ENCODE measurements around the gene MAGOHB.
"Not testable (repeated sequence)": the region's sequence is repeated elsewhere in the genome, so short reads cannot be mapped to it uniquely, and the experiment has no call there.

MAGOHB gene

DNA sequence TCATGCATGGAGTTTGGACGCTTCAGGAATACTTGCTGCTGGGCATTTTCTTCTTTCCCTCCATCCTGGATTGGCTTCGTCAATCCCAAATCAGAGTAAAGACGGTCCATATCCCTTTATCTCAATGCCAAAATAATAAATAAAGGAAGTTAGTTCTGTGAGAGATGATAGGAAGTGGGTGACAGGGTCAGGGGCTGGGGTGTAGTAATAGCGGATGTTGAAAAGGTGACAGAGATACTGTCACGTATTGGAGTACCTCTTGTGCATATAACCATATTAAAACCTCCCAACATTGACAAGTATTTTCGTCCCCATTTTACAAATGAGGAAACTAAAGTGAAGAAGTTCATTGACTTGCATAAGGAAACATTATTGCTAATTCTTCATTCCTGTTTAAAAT, 12.4 kb downstream of the MAGOHB start:
- Mint-ChIP-seq H3K27ac (no peak overlapping the region), H3K4me3 (no peak overlapping the region), H3K27me3 (ENCODE audit: low read depth) (no peaks in the 10 kb centered on the region), H3K9me3 (no peaks in the 10 kb centered on the region), H3K4me1 (ENCODE audit: low read depth) (peaks cover 1% of the 10 kb centered on the region), H3K36me3 (ENCODE audit: low read depth) (peaks cover 21% of the 10 kb centered on the region)
- no peak for DNase-seq (ENCODE audit: low spot score)

DNA sequence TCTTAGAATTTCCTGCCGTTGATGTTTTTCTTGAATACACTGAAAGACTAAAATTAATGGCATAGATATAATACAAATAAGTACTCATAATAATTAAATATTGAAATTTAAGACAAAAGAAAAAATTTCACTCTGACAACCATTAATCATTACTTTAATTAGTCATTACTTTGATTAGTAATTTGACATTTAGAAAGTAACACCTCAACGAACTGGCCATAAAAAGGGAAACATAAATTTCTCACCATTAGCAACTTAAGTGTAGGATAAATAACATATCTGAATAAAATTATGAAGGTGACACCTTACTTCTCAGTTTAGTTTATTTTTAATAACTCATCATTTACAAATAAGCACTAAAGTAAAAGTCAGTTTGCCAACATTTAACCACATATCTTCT, 17.5 kb downstream of the MAGOHB start:
- Mint-ChIP-seq H3K36me3 (ENCODE audit: low read depth) (peaks cover 5% of the 10 kb centered on the region), H3K9me3 (no peaks in the 10 kb centered on the region), H3K4me3 (no peak overlapping the region), H3K27me3 (ENCODE audit: low read depth) (no peaks in the 10 kb centered on the region), H3K4me1 (ENCODE audit: low read depth) (no peaks in the 10 kb centered on the region), H3K27ac (no peak overlapping the region)
- no peak for DNase-seq (ENCODE audit: low spot score)

DNA sequence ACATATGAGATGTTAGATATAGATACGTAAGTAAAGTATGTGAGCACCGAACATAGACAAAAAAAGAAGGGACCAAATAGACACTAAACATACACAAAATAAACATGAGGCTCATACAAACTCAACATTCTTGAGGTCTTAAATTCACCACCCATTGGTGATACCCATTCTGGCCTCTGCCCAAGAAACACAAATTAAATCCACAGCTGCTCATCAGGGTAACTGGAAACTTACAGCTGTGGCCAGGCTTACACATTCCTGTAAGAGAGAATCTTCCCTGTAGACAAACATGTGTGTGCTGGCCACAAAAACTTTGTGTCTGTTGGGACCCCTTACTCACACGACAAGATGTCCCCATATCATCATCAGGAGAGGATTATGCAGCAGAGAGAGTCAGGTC, 22.4 kb downstream of the MAGOHB start:
- H3K9me3 Mint-ChIP-seq = no peaks in the 10 kb centered on the region
- H3K4me3 Mint-ChIP-seq = no peak overlapping the region
- no peak for DNase-seq (ENCODE audit: low spot score)
- H3K27me3 Mint-ChIP-seq (ENCODE audit: low read depth) = no peaks in the 10 kb centered on the region
- peaks cover 12% of the 10 kb centered on the region for H3K36me3 Mint-ChIP-seq (ENCODE audit: low read depth)
- no peaks in the 10 kb centered on the region for H3K4me1 Mint-ChIP-seq (ENCODE audit: low read depth)
- H3K27ac Mint-ChIP-seq = no peak overlapping the region

DNA sequence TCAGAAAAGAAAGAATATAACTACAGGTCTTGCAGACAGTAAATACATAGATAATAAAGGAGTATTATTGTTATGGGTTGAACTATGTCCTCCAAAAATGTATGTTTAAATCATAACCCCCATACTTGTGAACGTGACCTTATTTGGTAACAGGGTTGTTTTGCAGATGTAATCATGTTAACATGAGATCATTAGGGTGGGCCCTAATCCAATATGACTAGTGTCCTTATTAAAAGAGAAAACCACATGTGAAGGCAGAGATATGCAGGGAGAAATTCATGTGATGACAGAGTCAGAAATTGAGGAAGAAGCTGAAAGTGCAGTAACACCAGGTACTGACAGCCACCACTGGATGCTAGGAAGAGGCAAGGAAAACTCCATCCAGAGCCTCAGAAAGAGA, 29.0 kb downstream of the MAGOHB start:
- H3K27ac Mint-ChIP-seq = no peak overlapping the region

DNA sequence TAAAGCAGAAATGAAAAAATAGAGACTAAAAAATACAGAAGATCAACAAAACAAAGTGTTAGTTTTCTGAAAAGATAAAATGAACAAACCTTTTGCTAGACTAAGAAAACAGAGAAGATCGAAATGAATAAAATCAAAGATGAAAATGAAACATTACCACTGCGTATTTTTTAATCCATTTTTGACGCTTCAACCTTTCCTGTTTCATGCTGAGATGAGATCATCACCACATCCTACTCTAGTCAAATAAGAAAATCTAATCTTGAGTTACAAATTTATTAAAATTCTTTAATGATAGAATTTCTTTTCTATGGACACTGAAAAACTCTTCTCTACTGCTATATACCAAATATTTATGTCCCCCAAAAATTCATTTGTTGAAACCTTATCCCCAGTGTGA, 30.7 kb downstream of the MAGOHB start:
- no peak for DNase-seq (ENCODE audit: low spot score)
- Mint-ChIP-seq H3K4me3 (no peak overlapping the region), H3K27me3 (ENCODE audit: low read depth) (no peaks in the 10 kb centered on the region), H3K4me1 (ENCODE audit: low read depth) (no peaks in the 10 kb centered on the region), H3K36me3 (ENCODE audit: low read depth) (peaks cover 31% of the 10 kb centered on the region), H3K9me3 (peaks cover 21% of the 10 kb centered on the region), H3K27ac (no peak overlapping the region)

More for the DNA sequence above, 29.0 kb downstream of the MAGOHB start:
- Mint-ChIP-seq H3K4me1 (ENCODE audit: low read depth) (no peaks in the 10 kb centered on the region), H3K36me3 (ENCODE audit: low read depth) (peaks cover 34% of the 10 kb centered on the region), H3K27me3 (ENCODE audit: low read depth) (no peaks in the 10 kb centered on the region), H3K9me3 (peaks cover 21% of the 10 kb centered on the region), H3K4me3 (no peak overlapping the region)
- no peak for DNase-seq (ENCODE audit: low spot score)

DNA sequence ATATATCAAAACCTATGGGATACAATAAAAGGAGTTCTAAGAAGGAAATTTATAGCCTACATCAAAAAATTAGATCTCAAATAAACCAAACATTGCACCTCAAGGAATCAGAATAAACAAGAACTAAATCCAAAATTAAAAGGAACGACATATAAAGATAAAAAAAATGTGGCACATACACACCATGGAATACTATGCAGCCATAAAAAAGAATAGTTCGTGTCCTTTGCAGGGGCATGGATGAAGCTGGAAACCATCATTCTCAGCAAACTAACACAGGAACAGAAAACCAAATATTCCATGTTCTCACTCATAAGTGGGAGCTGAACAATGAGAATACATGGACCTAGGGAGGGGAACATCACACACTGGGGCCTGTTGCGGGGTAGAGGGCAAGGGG, 31.3 kb downstream of the MAGOHB start:
- not testable (repeated sequence) for DNase-seq (ENCODE audit: low spot score); H3K4me1 Mint-ChIP-seq (ENCODE audit: low read depth); H3K27me3 Mint-ChIP-seq (ENCODE audit: low read depth); H3K4me3 Mint-ChIP-seq; H3K27ac Mint-ChIP-seq
- peaks cover 21% of the 10 kb centered on the region for H3K9me3 Mint-ChIP-seq
- peaks cover 27% of the 10 kb centered on the region for H3K36me3 Mint-ChIP-seq (ENCODE audit: low read depth)

DNA sequence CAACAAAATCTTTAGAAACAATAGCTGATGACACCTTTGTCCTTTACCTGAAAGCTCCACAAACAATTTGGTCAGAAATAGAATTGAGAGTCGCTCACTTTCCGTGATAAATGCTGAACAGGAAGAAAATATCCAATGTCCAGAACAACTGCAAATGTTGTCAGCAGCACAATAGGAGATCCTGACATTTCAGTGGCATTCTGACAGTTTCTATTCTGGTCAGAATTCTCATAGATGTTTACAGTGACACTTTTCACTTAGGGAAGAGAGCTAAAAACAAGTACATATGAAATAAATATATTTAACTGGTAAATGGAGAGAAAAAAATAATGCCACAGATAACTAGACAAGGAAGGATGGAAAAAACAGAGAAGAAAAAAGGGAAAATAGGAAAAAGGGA, 39.1 kb downstream of the MAGOHB start:
- DNase-seq (ENCODE audit: low spot score) = no peak
- Mint-ChIP-seq H3K27ac (no peak overlapping the region), H3K9me3 (no peaks in the 10 kb centered on the region), H3K4me3 (no peak overlapping the region), H3K36me3 (ENCODE audit: low read depth) (no peaks in the 10 kb centered on the region), H3K27me3 (ENCODE audit: low read depth) (no peaks in the 10 kb centered on the region), H3K4me1 (ENCODE audit: low read depth) (no peaks in the 10 kb centered on the region)

DNA sequence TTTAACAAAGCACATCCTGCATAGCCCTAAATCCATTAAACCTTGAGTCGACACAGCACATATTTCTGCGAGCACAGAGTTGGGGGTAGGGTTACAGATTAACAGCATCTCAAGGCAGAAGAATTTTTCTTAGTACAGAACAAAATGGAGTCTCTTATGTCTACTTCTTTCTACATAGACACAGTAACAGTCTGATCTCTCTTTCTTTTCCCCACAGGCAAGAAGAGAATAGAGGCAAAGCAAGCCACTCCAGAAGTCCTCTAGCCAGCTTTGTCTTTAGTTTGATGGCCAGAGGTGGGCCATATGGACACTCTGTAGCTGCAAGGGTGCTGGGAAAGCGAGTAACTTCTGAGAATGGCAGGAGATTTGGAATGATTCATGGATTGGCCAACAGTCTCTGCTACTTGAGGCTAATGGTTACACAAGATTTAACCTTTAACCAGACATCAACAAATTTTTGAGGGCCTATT, 41.4 kb downstream of the MAGOHB start:
- H3K36me3 Mint-ChIP-seq (ENCODE audit: low read depth) = not testable (repeated sequence)

DNA sequence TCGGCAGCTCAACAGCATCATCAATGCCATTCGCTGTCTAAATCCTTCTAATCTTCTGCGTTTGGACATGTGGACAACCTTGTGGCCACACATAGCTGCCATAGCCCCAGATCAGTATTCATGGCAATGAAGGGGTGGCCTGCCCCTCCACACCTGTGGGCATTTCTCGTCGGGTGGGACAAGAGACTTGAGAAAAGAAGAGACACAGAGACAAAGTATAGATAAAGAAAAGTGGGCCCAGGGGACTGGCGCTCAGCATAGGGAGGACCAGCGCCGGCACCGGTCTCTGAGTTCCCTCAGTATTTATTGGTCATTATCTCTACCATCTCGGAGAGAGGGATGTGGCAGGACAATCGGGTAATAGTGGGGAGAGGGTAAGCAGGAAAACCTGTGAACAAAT, 42.3 kb downstream of the MAGOHB start:
- no peak overlapping the region for H3K27ac Mint-ChIP-seq
- no peaks in the 10 kb centered on the region for H3K36me3 Mint-ChIP-seq (ENCODE audit: low read depth)
- no peaks in the 10 kb centered on the region for H3K4me1 Mint-ChIP-seq (ENCODE audit: low read depth)
- DNase-seq (ENCODE audit: low spot score) = no peak
- peaks cover 11% of the 10 kb centered on the region for H3K27me3 Mint-ChIP-seq (ENCODE audit: low read depth)
- H3K9me3 Mint-ChIP-seq = no peaks in the 10 kb centered on the region
- H3K4me3 Mint-ChIP-seq = no peak overlapping the region

More for the DNA sequence above, 41.4 kb downstream of the MAGOHB start:
- not testable (repeated sequence) for H3K27ac Mint-ChIP-seq; H3K4me3 Mint-ChIP-seq; H3K27me3 Mint-ChIP-seq (ENCODE audit: low read depth); H3K4me1 Mint-ChIP-seq (ENCODE audit: low read depth); H3K9me3 Mint-ChIP-seq; DNase-seq (ENCODE audit: low spot score)

DNA sequence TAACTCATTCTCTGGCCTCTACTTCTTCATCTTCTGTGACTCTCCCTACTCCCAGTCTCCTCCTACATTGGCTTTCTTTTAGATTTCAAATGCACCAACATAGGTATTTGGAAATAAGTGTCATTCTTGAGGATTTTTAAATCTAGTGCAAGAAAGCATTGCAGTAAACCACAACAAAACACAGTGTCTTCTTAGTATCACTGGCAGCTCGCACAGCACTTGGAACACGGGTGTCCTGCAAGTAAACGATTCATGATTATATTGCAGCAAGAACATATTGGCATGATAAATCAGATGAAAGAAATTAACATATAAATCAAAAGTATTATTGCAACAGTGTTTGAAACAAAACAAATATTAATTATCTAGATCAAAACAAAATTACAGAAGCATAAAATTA, 45.6 kb downstream of the MAGOHB start:
- no peaks in the 10 kb centered on the region for H3K36me3 Mint-ChIP-seq (ENCODE audit: low read depth)
- no peaks in the 10 kb centered on the region for H3K9me3 Mint-ChIP-seq
- no peak overlapping the region for H3K4me3 Mint-ChIP-seq
- DNase-seq (ENCODE audit: low spot score) = no peak
- H3K27me3 Mint-ChIP-seq (ENCODE audit: low read depth) = peaks cover 25% of the 10 kb centered on the region
- H3K4me1 Mint-ChIP-seq (ENCODE audit: low read depth) = no peaks in the 10 kb centered on the region
- no peak overlapping the region for H3K27ac Mint-ChIP-seq

DNA sequence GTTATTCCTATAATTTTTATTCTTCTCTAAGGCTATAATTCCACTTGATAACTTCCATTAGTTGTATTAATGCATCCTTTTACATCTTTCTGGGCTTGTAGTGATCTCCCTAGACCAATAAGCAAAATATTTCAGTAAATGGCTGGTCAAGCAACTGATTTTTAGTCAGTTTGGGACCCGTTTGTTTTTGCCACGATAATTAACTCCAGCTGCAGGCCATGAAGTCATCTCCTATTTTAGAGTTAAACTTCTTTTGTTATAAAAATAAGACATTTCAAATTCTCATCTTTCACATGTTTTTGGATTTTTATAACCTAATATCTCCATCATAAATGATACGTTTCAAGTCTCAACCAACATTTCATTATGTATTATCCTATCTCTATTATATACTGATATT, 49.4 kb downstream of the MAGOHB start:
- no peak overlapping the region for H3K4me3 Mint-ChIP-seq
- H3K4me1 Mint-ChIP-seq (ENCODE audit: low read depth) = no peaks in the 10 kb centered on the region
- DNase-seq (ENCODE audit: low spot score) = no peak
- H3K9me3 Mint-ChIP-seq = no peaks in the 10 kb centered on the region
- no peak overlapping the region for H3K27ac Mint-ChIP-seq
- no peaks in the 10 kb centered on the region for H3K36me3 Mint-ChIP-seq (ENCODE audit: low read depth)
- peaks cover 25% of the 10 kb centered on the region for H3K27me3 Mint-ChIP-seq (ENCODE audit: low read depth)

DNA sequence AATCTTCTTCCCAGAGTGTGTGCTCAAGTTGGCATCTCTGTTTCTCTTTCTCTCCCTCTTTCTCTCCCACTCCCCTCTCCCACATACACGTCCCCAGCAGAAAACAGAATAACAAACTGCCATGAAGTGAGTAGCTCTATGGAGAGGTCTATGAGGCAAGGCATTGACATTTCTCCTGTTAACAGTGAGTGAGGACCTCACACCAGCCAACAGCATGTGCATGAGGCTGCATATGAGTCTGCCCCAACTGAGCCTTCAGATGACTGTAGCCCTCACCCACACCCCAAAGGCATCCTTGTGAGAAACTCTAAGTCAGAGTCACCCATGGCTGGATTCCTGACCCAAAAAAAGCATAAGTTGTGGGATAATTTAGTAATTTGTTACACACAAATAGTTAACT, 50.4 kb downstream of the MAGOHB start:
- Mint-ChIP-seq H3K9me3 (no peaks in the 10 kb centered on the region), H3K4me3 (no peak overlapping the region), H3K27ac (no peak overlapping the region), H3K27me3 (ENCODE audit: low read depth) (peaks cover 27% of the 10 kb centered on the region), H3K4me1 (ENCODE audit: low read depth) (no peaks in the 10 kb centered on the region), H3K36me3 (ENCODE audit: low read depth) (no peaks in the 10 kb centered on the region)
- no peak for DNase-seq (ENCODE audit: low spot score)

DNA sequence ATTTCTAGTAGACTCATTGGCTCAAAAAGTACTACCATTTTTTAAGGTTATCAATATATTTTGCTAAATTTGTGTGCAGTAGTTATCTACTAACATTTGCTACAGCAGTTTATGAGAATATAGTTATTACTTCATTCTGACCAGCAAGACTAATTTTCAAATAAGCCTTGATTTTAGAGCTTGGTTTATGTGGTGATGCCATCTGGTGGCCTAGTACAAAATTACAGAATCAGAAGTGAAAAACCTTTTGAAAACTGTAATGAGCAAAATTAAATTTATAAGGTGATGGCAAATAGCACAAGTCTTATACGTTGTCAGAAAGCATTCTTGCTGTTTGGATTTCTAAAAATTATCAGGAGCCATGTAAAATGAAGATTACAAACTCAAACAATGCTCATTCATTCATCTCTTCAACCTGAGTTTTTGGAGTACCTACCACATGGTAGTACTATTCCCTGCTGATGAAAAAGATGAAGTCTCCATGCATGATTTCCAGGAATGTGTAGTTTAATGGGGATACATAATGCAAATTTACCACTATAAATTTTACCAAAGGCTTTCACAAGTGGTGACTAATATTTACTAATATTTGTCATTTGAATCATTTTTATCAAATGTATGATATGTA, 51.0 kb downstream of the MAGOHB start:
- Mint-ChIP-seq H3K4me3 (no peak overlapping the region), H3K27ac (no peak overlapping the region), H3K9me3 (no peaks in the 10 kb centered on the region), H3K36me3 (ENCODE audit: low read depth) (no peaks in the 10 kb centered on the region), H3K27me3 (ENCODE audit: low read depth) (peaks cover 25% of the 10 kb centered on the region), H3K4me1 (ENCODE audit: low read depth) (no peaks in the 10 kb centered on the region)
- no peak for DNase-seq (ENCODE audit: low spot score)

DNA sequence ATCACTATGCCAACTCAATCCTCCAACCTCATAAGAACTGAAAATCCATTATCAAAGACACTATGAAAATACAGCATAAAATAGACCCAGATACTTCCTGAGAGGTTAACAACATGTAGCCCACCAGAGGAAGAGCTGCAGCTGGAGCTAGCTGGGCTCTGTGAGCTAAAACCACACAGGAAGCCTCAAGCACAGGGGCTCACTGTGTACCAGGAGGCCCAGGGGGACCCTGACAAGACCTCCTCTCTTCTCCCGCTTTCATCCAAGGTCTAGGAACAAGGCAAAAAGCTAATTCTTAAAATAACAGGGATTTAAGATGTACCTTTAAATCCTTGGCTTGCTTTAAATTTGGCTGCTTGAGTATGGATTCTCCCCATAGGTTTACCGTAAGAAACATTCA, 54.2 kb downstream of the MAGOHB start:
- Mint-ChIP-seq H3K9me3 (no peaks in the 10 kb centered on the region), H3K27me3 (ENCODE audit: low read depth) (peaks cover 9% of the 10 kb centered on the region), H3K4me3 (no peak overlapping the region), H3K27ac (no peak overlapping the region), H3K36me3 (ENCODE audit: low read depth) (no peaks in the 10 kb centered on the region), H3K4me1 (ENCODE audit: low read depth) (peaks cover 2% of the 10 kb centered on the region)
- DNase-seq (ENCODE audit: low spot score) = no peak

DNA sequence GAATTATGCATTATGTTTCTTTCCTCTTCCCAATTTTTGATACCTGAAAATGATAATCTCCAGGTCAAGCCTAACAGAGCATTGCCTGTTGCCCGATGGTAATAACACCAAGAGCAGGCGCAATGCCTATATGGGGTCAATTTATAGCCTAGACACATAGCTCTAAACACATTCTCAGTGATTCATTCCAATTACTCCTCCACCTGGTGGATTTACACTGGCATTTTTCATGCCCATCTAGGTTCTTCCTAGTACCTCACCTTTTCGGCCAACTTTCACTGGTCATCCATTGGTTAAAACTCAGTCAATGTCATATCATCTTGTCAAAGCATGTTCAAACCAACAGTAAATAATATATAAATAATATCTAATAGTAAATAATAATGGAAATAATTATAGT, 54.6 kb downstream of the MAGOHB start:
- H3K36me3 Mint-ChIP-seq (ENCODE audit: low read depth) = no peaks in the 10 kb centered on the region
- no peak overlapping the region for H3K27ac Mint-ChIP-seq
- H3K4me3 Mint-ChIP-seq = no peak overlapping the region
- H3K9me3 Mint-ChIP-seq = no peaks in the 10 kb centered on the region
- peaks cover 9% of the 10 kb centered on the region for H3K27me3 Mint-ChIP-seq (ENCODE audit: low read depth)
- DNase-seq (ENCODE audit: low spot score) = no peak
- peaks cover 2% of the 10 kb centered on the region for H3K4me1 Mint-ChIP-seq (ENCODE audit: low read depth)
